Fibroblast of skin of scalp (primary cell): ENCODE measurements around the gene TPX2.
"Not testable (repeated sequence)": the region's sequence is repeated elsewhere in the genome, so short reads cannot be mapped to it uniquely, and the experiment has no call there.

Experiments
- DNase-seq: peaks from one replicate; pipeline ENCODE4 v3.0.0-alpha.2; 2013

The TPX2 gene

GRCh38 chr20:31815408-31816188, 76.5 kb downstream of the TPX2 start:
- no peak for DNase-seq

GRCh38 chr20:31816221-31816620, 77.1 kb downstream of the TPX2 start:
- DNase-seq = no peak

- no peak for DNase-seq
Measured at GRCh38 chr20:31817461-31817860, 78.4 kb downstream of the TPX2 start.

GRCh38 chr20:31818376-31818908, 79.4 kb downstream of the TPX2 start:
- no peak for DNase-seq

GRCh38 chr20:31819083-31819784, 80.1 kb downstream of the TPX2 start, which contains the start of gene MYLK2:
MYLK2 (plus strand) TSS chr20:31819356; CDS start chr20:31819581, 225 bp downstream.
- no peak for DNase-seq

GRCh38 chr20:31820228-31820627, 81.1 kb downstream of the TPX2 start:
- no peak for DNase-seq

- no peak for DNase-seq
Measured at GRCh38 chr20:31821427-31821826, 82.3 kb downstream of the TPX2 start.

- peak; percentile 67 for DNase-seq
Measured at GRCh38 chr20:31822421-31823330, 83.6 kb downstream of the TPX2 start.

- no peak for DNase-seq
Measured at GRCh38 chr20:31823360-31824124, 84.5 kb downstream of the TPX2 start.

- DNase-seq = no peak
Measured at GRCh38 chr20:31824125-31824485, 85.0 kb downstream of the TPX2 start.

GRCh38 chr20:31824554-31825313, 85.6 kb downstream of the TPX2 start:
- DNase-seq = no peak

GRCh38 chr20:31826074-31826473, 87.0 kb downstream of the TPX2 start:
- DNase-seq = no peak

- DNase-seq = no peak
Measured at GRCh38 chr20:31827059-31827458, 88.0 kb downstream of the TPX2 start.

GRCh38 chr20:31828016-31828415, 88.9 kb downstream of the TPX2 start:
- DNase-seq = not testable (repeated sequence)

GRCh38 chr20:31829731-31830130, 90.6 kb downstream of the TPX2 start:
- DNase-seq = no peak

GRCh38 chr20:31830406-31830981, 91.4 kb downstream of the TPX2 start:
- DNase-seq = no peak

- DNase-seq = no peak
Measured at GRCh38 chr20:31831211-31831610, 92.1 kb downstream of the TPX2 start.

GRCh38 chr20:31831771-31832306, 92.7 kb downstream of the TPX2 start:
- no peak for DNase-seq

- peak; percentile 46 for DNase-seq
Measured at GRCh38 chr20:31833130-31833930, 94.2 kb downstream of the TPX2 start.
